Activated T-helper 1 cell treated with Interleukin-2 at 50 U/mL for 16 hours (primary cell): ENCODE results near the gene ALG9.
"Not testable (repeated sequence)": the region's sequence is repeated elsewhere in the genome, so short reads cannot be mapped to it uniquely, and the experiment has no call there.

Experiments
- DNase-seq: peaks from one replicate; pipeline ENCODE4 v3.0.0-alpha.2; 2020; ENCODE audit warnings: low read depth

ALG9 gene, protein sequence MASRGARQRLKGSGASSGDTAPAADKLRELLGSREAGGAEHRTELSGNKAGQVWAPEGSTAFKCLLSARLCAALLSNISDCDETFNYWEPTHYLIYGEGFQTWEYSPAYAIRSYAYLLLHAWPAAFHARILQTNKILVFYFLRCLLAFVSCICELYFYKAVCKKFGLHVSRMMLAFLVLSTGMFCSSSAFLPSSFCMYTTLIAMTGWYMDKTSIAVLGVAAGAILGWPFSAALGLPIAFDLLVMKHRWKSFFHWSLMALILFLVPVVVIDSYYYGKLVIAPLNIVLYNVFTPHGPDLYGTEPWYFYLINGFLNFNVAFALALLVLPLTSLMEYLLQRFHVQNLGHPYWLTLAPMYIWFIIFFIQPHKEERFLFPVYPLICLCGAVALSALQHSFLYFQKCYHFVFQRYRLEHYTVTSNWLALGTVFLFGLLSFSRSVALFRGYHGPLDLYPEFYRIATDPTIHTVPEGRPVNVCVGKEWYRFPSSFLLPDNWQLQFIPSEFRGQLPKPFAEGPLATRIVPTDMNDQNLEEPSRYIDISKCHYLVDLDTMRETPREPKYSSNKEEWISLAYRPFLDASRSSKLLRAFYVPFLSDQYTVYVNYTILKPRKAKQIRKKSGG

DNA sequence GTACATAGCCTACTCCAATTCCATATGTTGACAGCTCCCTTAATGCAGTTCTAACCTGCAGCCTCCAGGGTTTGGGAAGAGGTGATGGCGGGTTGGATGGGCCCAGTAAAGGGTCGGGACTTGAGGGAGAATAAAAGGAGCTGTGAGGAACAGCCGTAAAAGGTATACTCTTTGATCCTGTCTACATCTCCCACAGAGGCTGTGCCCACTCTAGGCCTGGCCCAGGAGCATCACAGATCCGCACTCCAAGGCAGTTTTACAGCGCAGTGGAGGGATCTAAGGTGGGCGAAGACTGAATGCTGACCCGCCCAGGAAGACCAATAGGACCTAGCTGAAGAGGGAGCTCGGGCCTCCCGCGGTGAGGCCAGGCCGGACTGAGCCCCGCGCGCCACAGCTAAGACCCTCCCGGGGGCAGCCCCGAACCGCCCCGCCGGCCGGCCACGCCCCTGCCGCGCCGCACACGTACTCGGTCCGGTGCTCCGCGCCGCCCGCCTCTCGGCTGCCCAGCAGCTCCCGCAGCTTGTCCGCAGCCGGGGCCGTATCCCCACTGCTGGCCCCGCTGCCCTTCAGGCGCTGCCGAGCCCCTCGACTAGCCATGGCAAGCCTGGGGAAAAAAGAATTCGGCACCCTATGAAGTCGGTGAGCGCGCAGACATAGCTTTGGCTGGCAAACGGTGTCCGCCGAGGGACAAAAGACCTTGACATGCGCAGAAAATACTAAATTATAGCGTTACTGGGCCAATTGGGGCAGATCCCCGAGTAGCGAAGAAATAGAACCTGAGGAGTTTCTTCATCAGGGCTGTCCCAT is at the start of gene ALG9:
ALG9 (minus strand) TSS at position 696 of the 807 bp plus-strand sequence; CDS start at position 597, 99 bp downstream.
- peak; percentile 77 for DNase-seq

DNA sequence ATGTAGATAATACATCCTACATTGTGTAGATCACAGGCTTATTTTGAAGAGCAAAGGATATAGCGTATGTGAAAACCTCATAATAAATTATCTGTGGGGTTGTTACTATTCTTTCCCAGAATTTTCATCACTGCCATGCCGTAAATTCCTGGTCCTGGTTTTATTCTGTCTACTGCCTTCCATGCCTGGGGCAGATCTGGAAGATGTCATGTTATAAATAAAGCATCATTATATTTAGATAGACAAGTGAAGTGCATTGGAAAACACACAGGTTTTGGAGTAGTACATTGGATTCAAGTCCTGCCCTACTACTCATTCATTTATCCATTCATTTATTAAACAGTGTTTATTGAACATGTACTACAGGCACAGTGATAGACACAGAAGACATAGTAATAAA is 49.5 kb upstream of the ALG9 start:
- DNase-seq = no peak

DNA sequence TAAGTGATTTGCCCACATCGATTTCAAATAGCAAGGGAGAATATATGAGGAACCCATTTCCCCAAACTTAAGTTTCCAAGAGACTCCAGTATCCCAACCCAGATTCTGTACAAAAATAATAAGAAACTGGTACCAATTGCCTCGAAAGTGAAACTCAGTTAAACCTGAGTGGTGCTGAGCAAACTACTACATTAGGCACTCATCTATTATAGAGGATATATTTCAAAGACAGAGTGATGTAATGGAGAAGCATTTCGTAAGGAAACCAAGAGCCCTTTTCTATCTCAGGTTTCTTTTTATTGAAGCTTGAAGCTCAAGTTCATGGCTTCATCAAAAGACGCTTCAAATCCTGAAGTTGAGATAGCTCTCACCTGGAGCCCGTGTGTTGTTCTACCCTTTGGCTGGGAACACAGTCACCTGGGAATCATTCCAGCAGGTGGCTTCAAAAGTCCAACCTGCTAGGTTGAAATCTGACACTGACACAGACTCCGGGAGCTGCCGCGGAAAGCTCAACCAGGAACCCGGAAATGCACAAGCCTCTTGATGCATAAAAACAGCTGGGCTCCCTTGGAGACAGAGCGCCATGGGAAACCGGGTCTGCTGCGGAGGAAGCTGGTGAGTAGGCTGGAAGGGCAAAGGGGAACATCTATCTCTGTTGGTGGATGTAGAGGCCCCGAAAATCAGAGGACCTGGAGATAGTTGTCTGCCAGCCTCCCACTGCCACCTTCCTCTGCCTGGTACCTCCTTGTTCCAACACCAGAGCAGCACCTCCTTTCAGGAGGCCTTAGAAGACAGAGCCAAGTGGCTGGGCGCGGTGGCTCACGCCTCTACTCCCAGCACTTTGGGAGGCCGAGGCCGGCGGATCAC is 47.2 kb upstream of the ALG9 start, which contains the start of gene C11orf52:
C11orf52 (plus strand) TSS at position 524 of the 867 bp plus-strand sequence; CDS start at position 584, 60 bp downstream.
- no peak for DNase-seq

DNA sequence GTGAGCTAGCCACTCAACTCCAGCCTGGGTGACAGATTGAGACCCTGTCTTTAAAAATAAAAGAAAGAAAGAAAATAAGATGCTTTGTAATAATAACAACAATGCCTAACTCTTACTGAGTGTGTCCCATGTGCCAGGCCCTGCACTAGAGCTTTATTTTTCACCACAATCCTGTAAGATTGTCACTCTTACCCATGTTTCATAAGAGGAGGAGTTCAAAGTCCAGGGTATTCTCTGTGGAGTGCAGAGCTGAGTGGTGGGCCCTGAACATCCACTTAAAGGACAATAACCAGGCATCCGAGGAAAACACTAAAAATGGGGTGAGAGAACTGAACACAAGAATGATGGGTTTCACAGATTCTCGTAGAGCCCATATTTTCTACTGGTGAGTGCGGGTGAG is 46.4 kb upstream of the ALG9 start:
- no peak for DNase-seq

DNA sequence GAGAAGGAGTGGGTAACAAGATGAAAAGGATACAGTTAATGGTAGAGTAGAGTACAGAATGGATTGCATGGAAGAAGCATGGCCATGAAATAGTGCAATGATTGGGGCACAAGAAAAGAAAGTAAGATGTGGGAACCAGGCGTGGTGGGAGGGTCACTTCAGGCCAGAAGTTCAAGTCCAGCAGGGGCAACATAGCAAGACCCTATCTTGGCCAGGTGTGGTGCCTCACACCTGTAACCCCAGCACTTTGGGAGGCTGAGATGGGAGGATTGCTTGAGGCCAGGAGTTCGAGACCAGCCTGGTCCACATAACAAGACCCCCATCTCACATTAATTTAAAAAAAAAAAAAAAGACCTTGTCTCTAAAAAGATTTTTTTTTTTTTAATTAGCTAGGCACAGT is 45.9 kb upstream of the ALG9 start:
- DNase-seq = no peak

DNA sequence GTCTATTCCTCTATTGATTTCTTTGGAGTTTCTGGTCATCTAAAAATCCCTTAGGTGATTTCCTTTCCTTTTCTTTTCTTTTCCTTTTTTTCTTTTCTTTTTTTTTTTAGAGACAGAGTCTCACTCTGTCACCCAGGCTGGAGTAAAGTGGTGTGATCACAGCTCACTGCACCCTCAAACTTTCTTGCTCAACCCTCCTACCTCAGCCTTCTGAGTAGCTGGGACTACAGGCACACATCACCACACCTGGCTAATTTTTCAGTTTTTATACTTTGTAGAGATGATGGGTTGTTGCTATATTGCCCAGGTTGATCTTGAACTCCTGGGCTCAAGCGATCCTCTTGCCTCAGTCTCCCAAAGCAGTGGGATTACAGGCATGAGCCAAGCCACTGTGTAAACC is 45.4 kb upstream of the ALG9 start:
- DNase-seq = no peak

DNA sequence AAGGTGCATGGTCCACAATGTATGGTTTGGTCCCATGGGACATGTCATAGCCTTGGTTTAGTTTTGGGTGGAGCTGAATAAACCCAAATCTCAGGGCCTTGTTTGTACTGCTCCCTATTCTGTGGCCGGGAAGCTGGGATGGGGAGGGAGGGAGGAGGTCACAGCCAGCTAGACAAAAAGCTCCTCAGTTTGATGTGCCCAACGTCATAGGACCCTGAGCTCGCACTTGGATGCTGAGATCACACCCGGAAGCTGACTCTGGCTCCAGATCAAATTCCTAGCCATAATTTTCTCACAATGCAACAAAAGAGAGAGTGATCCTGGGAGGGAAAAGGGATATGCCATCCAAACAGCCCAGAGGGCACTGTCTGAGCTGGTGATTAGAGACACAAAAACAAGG is 42.6 kb upstream of the ALG9 start:
- DNase-seq = no peak

DNA sequence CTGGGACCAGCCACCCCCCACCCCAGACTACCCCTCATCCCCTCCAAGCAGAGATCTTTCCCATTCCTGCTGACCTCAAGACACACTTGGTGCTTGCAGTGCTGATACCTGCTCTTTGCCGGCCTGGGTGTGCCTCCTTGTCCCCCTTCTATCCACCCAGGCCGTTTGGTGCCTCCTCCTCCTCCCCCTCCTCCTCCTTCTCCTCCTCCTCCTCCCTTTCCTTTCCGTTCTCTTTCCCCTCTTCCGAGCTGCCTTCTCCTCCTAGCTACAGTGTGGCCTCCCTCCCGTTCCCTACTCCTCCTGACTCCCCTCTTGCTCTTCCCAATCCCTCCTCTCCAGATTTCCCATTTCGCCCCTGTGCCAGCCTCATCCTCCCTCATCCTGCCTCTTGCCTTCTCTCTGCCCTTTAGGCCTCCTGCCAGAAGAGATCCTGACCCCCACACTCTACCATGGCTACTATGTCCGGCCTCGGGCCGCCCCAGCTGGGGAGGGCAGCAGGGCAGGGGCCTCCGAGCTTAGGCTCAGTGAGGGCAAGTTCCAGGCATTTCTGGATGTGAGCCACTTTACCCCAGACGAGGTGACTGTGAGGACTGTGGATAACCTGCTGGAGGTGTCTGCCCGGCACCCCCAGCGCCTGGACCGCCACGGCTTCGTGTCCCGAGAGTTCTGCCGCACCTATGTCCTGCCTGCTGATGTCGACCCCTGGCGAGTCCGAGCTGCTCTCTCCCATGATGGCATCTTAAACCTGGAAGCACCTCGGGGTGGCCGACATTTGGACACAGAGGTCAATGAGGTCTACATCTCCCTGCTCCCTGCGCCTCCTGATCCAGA is 41.9 kb upstream of the ALG9 start:
- no peak for DNase-seq

DNA sequence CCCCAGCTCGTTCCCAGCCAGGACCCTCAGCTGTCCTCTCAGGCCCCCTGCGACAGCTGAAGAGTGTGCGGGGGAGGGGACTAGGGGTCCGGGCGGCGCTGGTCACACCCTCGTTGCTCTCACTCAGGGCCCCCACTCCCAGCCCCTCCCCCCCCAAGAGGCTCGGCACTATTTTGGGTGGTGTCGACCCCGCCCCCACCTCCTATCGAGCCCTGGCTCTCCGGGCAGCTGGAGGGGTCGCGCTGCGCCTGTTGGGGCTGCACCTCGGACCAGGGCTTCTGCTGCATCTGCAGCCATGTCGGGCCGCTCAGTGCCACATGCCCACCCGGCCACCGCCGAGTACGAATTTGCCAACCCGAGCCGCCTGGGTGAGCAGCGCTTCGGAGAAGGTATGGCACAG is 41.2 kb upstream of the ALG9 start, which contains the start of gene HSPB2:
HSPB2 (plus strand) TSS at position 200 of the 400 bp plus-strand sequence; CDS start at position 296, 96 bp downstream.
- DNase-seq = no peak

DNA sequence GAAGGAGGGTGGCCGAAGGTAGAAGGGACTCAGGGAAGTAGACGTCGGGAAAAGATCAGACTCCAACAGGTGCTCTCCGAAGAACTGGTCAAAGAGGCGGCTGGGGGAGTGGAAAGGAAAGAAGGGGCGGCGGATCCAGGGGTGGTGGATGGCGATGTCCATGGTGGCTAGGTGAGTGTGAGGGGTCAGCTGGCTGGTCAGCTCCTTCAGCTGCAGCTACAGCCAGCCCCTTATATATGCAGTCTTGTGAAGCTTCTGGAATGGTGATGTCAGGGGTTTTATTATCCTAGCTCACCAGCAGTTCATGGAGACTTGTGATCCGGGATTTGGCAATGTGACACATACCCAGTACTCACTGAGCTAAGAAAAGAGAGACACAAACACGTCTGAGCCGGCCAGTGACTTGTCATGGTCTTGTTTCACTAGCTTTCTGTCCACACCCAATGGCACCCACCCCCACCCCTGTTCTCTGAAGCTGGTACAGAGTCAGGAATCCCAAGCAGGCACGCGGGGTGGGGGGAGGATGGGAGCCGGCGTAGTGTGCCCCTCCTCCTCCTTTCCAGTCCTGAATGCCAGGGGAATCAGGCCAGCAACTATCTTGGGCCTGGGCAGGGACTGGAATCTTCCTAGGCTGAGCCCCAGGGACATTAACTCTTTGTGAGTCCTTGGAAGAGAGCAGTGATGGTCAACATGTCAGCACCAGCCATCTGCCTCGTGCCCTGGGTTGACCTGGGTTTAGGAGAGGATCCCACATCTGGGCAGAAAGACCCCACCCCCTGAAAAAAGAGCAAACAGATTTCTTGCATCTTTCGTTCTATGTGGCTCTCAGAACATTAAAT is 40.4 kb upstream of the ALG9 start, which contains the start of gene CRYAB:
CRYAB (minus strand) TSS at position 208 of the 839 bp plus-strand sequence; CDS start at position 162, 46 bp downstream.
- no peak for DNase-seq

DNA sequence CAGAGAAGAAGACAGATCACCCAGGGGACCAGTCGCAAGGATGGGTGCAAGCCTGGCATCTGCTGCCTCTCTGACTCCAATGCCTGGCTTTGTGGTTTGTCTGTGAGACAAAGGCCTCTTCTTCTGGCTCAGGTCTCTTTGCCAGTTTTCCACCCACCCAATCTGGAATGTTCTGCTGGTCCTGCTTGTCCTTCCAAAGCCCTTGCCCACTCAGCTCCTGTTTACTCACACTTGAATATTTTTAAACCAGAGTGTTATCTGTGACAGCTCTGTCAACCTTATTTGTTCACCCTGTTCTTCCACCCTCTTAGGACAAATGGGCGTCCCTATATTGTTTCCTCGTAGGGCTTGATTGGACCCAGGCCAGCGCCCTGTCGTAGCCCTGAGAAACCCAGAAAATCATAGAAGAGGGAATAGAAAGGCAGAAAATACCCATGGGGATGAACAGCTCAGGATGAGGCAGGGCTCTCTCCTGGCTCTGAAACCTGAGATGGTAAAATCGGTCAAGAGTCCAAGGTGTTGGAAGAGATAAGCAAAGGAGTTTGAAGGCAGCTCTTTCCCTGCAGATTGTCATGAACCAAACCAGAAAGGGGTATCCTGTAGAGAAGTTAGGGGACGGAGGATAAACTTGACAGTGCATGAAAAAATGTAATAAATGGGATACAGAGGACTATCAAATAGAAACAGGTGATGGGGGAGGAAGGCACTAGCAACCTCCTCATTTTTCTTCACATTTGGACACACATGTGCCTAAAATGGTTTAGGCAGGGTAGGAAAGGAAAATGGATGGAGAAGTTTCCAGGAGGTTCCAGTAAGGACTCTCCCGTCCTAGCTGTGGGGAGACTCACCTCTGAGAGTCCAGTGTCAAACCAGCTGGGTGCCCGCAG is 39.5 kb upstream of the ALG9 start:
- no peak for DNase-seq

DNA sequence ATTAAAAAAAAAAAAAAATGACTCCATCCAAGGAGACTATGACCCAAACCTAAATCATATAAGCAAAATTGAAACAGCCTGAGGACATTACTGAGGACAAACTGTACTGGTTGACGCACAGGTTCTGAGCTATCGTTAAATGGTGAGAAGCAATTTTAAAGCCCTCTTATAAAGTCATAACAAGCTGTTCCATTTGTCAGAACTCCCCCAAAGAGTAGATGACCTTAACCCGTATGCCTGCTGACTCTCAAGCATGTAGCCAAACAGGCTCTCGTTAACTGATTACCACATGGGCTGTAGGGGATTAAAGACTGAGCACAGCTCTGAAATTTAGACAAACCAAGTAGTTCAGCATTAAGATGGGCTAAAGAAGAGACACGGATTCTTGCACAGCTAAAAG is 38.0 kb upstream of the ALG9 start:
- no peak for DNase-seq

DNA sequence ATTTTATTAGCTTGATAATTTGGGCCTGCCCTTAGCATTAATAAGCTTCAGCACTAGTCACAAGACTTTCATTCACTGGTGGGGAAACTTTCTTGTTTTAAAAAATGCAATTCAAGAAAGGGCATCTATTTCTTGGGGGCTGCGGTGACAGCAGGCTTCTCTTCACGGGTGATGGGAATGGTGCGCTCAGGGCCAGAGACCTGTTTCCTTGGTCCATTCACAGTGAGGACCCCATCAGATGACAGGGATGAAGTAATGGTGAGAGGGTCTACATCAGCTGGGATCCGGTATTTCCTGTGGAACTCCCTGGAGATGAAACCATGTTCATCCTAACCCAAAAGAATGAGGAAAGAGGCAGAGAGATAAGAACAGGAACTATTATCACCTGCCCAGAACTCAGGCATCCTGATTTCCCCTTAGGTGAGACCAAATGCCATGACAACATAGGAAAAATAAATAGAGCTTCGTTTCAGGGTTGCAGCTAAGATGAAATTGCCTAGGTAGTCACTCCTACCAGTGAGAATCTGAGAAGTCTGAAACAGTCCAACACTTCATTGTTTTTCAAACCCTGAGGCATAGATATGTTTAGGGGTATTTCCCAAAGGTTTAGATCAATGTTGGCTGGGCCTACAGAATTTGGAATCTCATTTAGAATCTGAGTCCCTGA is 37.4 kb upstream of the ALG9 start:
- no peak for DNase-seq

DNA sequence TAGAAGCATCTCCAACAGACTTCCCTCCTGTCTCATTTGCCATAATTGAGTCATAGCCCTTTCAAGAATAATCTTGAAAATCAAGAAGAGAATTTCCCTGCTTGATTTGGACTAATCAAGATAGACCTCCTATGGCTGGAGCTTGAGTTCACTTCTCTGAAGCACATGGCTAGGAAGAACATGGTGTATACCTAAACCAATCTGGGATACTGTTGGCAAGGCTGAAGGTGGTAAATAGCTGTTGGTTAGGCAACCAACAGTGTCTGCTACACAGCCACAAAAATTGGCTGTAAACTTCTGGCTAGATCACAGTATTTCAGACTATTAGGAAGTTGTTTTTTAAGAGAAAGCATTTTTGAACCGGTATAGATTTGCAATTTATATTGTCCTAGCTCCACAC is 35.3 kb upstream of the ALG9 start:
- no peak for DNase-seq

DNA sequence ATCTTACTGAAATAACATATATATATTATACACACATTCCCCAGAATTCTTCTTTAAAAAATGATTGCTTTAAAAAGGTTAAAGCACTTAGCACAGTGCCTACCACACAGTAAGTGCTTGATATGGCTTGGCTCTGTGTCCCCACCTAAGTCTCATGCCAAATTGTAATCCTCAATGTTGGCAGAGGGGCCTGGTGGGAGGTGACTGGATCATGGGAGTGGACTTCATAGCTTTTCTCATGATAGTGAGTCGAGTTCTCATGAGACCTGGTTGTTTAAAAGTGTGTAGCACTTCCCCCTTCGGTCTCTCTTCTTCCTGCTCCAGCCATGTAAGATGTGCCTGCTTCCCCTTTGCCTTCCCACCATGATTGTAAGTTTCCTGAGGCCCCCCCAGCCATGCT is 34.0 kb upstream of the ALG9 start:
- DNase-seq = no peak

DNA sequence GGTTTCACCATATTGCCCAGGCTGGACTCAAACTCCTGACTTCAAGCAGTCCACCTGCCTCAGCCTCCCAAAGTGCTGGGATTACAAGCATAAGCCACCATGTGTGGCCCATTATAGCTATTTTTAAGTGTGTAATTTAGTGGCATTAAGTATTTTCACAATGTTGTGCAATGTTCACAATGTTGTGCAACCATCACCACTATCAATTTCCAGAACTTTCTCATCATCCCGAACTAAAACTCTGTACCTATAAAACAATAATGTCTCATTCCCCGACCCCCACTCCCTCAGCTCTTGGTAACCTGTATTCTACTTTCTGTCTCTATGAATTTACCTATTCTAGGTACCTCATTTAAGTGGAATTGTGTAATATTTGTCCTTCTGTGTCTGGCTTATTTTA is 15.5 kb upstream of the ALG9 start:
- no peak for DNase-seq

DNA sequence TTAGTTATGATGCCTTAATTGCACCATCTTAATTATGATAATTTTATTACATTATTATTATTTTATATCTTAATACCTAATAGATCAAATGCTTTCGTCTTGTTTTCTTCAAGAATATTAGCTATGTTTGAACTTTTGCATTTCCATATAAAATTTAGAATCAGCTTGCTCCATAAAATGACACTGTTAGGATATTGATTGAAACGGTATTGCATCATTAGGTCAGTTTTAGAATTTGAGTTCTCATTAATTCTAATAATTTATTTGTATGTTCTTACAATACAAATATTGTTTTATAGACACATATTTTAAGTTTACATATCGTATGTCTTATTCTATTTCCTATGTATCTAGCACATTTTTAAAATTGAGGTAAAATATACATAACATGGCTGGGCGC is 14.7 kb upstream of the ALG9 start:
- no peak for DNase-seq

DNA sequence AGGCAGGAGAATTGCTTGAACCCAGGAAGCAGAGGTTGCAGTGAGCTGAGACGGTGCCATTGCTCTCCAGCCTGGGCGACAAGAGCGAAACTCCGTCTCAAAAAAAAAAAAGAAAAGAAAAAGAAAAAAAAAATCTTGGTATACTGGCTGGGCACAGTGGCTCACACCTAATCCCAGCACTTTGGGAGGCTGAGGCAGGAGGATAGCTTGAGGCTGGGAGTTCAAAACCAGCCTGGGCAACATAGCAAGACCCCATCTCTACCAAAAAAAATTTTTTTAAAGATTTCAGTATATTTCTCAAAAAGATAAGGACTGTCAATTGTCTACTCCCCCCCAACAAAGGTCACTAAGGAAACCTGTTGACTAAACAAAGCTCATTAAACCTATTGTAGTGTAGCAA is 13.7 kb upstream of the ALG9 start:
- DNase-seq = not testable (repeated sequence)
